A549 (cell line): Measurements from ENCODE around the gene ZNF283.

ENCODE experiments used
- BHLHE40 ChIP-seq: IDR thresholded peaks from 2 replicates; pipeline ENCODE4 v1.6.1; 2012; ENCODE audit warnings: low read depth, low read length, inconsistent platforms
- CBX8 ChIP-seq: fragments of 200-600 bp; sonication (generic); IDR thresholded peaks from 2 replicates; pipeline ENCODE4 v1.6.1; 2016
- ESRRA ChIP-seq: fragments of 150-350 bp; IDR thresholded peaks from 2 replicates; pipeline ENCODE4 v1.6.1; 2014; ENCODE audit warnings: mild to moderate bottlenecking, low read length, borderline replicate concordance
- POLR2A ChIP-seq: IDR thresholded peaks from 2 replicates; pipeline ENCODE4 v1.6.1; 2012; ENCODE audit warnings: mild to moderate bottlenecking, low read length
- RFX5 ChIP-seq: fragments of 450-650 bp; IDR thresholded peaks from 2 replicates; pipeline ENCODE4 v1.7.1; 2014; ENCODE audit warnings: antibody characterized with exemption, mild to moderate bottlenecking, moderate library complexity
- SMC3 ChIP-seq: fragments of >200 bp; sonication (Bioruptor Twin); formaldehyde crosslinking; IDR thresholded peaks from 3 replicates; pipeline ENCODE4 v1.6.1; 2018; ENCODE audit warnings: inconsistent platforms
- SREBF2 ChIP-seq: fragments of 450-650 bp; IDR thresholded peaks from 2 replicates; pipeline ENCODE4 v1.6.1; 2014; ENCODE audit warnings: mild to moderate bottlenecking, moderate library complexity
- ZFP36 ChIP-seq: fragments of 450-650 bp; IDR thresholded peaks from 2 replicates; pipeline ENCODE4 v1.6.1; 2014; ENCODE audit warnings: borderline replicate concordance; ENCODE audit not compliant: partially characterized antibody
- TF ChIP-seq, protein P1 (sequence below): fragments of >200 bp; sonication (Bioruptor Twin); formaldehyde crosslinking; IDR thresholded peaks from 3 replicates; pipeline ENCODE4 v1.5.1; 2016
- TF ChIP-seq, protein P2 (sequence below): fragments of 450-650 bp; IDR thresholded peaks from 2 replicates; pipeline ENCODE4 v1.6.1; 2014; ENCODE audit warnings: antibody characterized with exemption
- TF ChIP-seq, protein P3 (sequence below): fragments of >200 bp; sonication (Bioruptor Twin); formaldehyde crosslinking; IDR thresholded peaks from 2 replicates; pipeline ENCODE4 v1.6.1; 2016
- TF ChIP-seq, protein P4 (sequence below): IDR thresholded peaks from 2 replicates; pipeline ENCODE4 v1.6.1; 2012

DNA sequence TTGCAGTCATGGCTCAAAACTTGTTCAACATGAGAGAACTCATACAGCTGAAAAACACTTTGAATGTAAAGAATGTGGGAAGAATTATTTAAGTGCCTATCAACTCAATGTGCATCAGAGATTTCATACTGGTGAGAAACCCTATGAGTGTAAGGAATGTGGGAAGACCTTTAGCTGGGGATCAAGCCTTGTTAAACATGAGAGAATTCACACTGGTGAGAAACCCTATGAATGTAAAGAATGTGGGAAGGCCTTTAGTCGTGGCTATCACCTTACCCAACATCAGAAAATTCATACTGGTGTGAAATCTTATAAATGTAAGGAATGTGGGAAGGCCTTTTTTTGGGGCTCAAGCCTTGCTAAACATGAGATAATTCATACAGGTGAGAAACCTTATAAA, 20.1 kb downstream of the ZNF283 start:
- no peak for TF ChIP-seq POLR2A
- TF ChIP-seq, protein P1, sequence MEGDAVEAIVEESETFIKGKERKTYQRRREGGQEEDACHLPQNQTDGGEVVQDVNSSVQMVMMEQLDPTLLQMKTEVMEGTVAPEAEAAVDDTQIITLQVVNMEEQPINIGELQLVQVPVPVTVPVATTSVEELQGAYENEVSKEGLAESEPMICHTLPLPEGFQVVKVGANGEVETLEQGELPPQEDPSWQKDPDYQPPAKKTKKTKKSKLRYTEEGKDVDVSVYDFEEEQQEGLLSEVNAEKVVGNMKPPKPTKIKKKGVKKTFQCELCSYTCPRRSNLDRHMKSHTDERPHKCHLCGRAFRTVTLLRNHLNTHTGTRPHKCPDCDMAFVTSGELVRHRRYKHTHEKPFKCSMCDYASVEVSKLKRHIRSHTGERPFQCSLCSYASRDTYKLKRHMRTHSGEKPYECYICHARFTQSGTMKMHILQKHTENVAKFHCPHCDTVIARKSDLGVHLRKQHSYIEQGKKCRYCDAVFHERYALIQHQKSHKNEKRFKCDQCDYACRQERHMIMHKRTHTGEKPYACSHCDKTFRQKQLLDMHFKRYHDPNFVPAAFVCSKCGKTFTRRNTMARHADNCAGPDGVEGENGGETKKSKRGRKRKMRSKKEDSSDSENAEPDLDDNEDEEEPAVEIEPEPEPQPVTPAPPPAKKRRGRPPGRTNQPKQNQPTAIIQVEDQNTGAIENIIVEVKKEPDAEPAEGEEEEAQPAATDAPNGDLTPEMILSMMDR = no peak
- TF ChIP-seq RFX5 = no peak
- TF ChIP-seq, protein P2, sequence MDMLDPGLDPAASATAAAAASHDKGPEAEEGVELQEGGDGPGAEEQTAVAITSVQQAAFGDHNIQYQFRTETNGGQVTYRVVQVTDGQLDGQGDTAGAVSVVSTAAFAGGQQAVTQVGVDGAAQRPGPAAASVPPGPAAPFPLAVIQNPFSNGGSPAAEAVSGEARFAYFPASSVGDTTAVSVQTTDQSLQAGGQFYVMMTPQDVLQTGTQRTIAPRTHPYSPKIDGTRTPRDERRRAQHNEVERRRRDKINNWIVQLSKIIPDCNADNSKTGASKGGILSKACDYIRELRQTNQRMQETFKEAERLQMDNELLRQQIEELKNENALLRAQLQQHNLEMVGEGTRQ = no peak
- TF ChIP-seq, protein P3, sequence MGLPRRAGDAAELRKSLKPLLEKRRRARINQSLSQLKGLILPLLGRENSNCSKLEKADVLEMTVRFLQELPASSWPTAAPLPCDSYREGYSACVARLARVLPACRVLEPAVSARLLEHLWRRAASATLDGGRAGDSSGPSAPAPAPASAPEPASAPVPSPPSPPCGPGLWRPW = no peak
- no peak for TF ChIP-seq ZFP36
- TF ChIP-seq, protein P4, sequence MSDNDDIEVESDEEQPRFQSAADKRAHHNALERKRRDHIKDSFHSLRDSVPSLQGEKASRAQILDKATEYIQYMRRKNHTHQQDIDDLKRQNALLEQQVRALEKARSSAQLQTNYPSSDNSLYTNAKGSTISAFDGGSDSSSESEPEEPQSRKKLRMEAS = no peak
- no peak for TF ChIP-seq CBX8
- TF ChIP-seq BHLHE40 = no peak
- no peak for TF ChIP-seq SMC3
- TF ChIP-seq ESRRA = no peak
- no peak for TF ChIP-seq SREBF2
